ENCODE data around the gene G6PC3. TPM values are rescaled to one million over a fixed set of nuclear protein-coding genes. Genes with fewer than 3 reads are reported as not detected.
"Not testable (repeated sequence)": the region's sequence is repeated elsewhere in the genome, so short reads cannot be mapped to it uniquely, and the experiment has no call there.

Gene G6PC3
- polyA plus RNA-seq, 3 donors = 69.5 to 78.6 (median 76.1) TPM

DNA sequence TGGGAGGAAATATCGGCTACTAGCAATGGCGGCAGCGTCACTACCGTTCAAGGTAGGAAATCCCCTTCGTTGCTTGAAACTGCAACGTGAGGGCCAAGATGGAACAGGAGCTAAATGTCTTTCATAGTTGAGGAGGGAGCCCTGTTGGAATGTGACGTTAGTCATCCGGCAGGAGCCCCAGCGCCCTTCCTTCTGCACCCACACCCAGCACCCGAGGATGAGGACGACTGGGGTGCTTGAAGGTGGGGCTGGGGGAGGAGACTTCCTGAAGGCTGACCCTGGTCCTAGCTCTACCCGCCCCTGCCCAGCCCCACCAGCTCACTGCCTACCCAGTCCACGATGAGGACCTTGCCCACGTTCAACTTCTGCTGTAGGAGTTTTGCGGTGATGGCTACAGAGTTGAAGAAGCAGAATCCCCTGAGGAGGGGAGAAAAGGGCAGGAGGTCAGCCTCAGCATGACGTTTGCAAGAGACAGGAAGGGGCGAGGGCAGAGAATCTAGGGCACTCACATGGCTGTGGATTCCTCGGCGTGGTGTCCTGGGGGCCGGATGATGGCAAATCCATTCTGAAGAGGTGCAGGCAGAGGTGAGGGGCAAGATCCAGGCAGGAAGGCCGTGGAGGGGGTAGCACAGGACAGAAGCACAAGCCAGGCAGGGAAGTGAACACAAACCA lies 11.9 kb downstream of the G6PC3 start:
- DNase-seq (ENCODE audit: low read depth in 3 of 3, low spot score in 2 of 3) = no peak

DNA sequence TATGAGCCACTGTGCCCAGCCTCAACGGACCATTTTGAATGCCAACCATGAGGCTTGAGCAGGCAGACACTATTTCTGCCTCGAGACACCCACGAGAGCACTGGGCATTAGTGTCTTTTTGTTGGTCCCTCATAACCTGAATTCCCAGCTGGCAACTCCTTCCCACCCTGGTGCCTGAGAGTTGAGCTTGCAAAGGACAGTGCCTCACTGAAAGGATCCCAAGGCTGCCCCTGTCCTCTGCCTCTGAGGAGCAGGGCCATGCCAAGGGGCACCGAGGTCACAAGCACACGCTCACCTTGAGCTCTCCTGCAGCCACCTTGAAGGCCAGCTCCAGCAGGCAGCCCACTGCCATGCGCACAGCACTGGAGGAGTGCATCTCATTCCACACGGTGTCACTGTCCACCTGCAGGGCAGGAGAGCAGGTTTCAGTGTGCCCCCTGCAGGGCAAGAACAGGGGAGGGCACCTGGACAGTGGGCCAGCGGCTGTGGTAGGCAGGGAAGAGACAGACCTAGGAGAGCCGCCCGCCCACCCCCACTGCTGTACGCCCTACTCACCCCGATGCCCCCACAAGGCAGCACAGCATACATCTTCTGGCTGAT lies 12.8 kb downstream of the G6PC3 start:
- DNase-seq (ENCODE audit: low read depth in 3 of 3, low spot score in 2 of 3) = no peak

DNA sequence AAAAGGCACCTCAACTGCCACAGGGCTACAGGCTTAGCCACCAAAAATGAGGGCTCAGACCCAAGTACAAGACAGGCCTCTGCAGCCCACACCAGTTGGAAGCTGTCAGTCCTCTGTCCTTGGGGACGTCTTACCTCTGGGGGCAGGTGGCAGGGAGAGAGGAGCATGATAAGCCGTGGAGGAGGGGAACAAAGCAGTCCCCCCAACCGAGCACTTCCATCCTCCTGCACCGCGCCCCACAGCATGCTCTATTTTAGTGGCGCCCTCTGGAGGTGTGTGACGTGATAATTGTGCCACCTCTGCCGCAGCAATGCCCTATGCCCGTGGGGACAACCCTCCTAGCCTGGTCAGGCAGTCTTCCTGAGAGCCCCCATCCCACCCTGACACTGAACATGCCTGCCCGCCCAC lies 13.6 kb downstream of the G6PC3 start:
- DNase-seq (ENCODE audit: low read depth in 3 of 3, low spot score in 2 of 3) = no peak

DNA sequence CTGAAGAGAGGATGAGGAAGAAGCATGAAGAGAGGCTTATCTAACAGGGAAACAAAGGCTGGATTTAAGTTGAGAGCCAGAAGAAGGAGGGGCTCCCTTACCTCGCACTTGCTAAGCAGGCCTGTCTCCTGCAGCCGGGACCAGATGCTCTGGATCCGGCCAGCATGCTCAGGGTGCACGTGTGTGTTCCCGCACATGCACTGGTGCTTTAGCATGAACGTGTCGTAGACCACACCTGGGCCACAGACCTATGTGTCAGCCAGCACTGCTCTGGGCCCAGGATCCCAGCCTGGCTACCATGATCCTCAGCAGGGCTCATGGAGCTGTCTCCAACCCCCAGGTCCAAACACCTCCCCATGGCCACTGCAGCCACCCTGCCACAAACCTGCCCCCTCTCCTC lies 14.4 kb downstream of the G6PC3 start:
- DNase-seq (ENCODE audit: low read depth in 3 of 3, low spot score in 2 of 3) = no peak

DNA sequence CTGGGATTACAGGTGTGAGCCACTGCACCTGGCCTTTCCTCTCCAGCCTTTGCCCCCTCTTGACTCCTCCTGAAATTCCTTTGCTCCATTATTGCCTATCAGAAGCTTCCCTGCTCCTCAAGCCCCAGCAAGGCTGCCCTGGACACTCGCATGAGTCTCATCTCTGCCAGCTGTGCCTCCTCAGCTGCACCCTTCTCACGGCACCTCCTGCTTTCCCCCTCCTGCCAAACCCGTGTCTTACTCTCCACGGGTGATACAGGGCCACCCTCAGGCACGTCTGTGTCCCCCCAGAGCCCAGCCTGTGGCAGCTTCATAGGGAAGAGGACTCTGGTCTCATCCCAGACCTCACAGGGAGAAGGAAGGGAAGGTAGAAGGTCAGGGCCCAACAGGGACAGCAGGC lies 15.4 kb downstream of the G6PC3 start:
- DNase-seq (ENCODE audit: low read depth in 3 of 3, low spot score in 2 of 3) = no peak

DNA sequence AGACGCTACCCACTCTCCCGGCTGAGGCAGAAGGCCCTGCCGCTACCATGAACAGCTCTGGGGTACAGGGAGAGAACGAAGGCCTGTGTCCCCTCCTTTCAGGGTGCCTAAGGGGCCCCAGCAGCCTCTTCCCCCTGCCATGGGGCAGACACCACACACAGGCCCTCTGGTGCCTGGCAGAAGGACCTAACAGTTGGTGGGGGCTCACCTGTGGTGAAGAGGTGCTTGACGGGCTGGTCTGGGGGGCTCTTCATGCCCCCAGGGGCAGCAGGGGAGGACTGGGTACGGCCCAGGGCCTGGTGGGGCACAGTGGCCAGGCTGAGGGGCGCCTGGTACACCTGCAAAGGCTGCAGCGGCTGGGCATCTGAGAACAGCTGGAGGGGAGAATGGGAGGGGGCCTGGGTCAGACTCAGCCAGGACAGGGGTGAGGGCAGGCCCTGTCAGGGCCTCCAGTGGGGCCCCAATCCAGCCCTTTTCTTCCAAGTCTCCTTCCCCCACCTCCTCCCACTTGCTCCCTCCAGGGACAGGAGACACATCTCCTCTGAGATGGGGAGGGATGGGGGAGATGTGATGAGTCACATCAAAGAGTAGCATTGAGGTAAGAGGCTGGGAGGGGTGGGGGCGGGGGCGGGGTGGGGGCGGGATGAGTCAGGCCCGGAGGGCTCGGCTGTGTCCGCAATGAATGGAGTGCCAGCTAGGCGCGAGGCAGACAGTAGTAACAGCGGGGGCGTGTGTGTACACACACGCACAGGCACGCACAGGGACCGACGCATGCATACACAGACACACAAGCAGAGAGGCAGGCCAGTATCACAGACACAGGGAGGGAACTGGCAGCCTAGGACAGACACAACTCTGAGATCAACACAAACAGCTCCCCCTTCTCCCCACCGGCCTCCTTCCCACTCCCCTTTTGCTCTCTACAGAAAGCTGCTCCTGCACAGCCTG lies 16.1 kb downstream of the G6PC3 start:
- DNase-seq (ENCODE audit: low read depth in 3 of 3, low spot score in 2 of 3) = no peak

DNA sequence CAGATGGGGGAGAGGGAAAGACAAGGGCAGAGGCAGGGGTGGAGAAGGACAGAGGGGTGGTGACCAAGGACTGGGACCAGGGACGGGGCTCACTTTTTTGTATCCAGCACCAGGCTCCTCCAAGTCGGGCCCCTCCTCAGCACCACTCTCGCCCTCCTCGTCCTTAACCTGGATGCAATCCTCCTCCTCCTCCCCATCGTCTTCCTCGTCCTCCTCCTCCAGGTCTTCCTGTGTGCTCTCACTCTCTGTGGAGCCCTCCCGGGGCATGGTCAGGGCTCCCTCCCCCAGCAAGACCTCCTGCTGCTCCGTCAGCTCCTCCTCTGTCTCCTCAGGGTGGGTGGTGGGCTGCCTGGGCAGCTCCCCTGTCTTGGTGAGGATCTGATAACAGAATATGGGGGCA lies 16.8 kb downstream of the G6PC3 start:
- no peak for DNase-seq (ENCODE audit: low read depth in 3 of 3, low spot score in 2 of 3)

DNA sequence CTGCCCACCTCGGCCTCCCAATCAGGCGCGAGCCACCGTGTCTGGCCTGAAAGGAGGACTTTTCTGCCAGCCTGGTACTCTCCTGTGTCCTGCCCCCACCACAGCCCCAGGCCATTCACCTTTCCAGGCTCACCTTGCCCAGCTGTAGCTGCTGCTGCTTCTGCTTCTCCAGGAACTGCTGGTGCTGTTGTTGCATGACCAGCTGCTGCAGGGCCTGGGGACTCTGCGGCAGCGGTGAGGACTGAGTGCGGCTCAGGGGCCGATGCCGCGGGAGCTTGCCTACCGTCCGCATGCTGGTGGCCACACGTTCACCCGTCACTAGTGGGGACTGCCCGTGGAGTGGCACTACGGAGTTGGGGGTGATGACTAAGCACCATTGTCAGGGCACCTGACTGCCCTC lies 17.7 kb downstream of the G6PC3 start:
- no peak for DNase-seq (ENCODE audit: low read depth in 3 of 3, low spot score in 2 of 3)

DNA sequence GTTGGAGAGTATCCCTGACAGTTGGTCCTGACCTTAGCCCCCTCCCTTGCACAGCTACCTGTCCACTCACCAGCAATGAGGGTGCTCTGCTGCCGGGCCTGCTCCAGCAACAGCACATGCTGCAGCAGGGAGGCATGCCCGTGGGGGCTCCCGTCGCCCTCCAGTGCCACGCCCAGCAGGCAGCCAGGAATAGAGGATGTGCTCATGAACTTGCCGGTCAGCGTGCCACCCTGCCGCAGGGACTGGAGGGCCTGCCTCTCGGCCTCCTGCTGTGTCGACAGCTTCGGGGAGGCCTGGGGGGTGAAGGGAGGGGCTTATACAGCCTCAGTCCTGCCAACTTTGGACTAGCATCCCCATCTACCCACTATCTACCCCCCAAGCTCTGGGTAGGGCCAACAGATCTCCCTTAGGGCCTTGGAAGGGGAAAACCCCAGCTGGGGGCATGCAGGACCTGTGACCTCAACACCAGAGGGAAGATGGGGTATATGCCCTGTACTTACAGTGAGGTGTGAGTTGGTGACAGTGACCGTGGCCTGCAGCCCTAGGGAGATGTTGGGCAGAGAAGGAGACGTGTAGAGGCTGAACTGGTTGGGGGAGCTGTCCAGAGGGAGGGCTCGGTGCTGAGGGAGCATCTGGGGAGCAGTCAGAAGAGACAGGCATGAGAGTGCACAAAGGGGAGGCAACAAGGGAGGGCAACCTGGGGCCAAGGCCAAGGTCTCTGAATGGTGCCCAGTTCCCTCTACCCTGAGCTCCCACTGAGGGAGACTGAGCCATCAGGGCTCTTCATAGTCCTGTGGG lies 20.9 kb downstream of the G6PC3 start:
- DNase-seq (ENCODE audit: low read depth in 3 of 3, low spot score in 2 of 3) = no peak

DNA sequence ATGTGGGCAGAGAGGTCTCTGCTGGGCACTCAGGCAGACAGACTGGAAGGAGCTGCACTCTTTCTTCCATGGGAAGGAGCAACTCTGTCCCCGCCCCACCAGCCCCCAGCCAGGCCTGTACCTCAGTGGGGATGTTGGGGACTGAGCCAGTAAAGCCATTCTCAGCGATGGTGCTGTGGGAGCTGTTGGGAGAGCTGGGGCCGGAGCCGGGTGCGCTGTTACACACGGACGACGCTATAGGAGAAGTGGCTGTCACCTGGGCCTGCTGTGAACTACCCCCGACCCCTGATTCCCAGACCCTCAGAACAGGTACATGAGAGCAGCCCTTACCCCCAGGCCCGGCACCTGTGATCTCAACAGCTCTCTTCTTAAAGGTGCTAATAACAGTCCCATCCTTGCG lies 21.5 kb downstream of the G6PC3 start:
- no peak for DNase-seq (ENCODE audit: low read depth in 3 of 3, low spot score in 2 of 3)

DNA sequence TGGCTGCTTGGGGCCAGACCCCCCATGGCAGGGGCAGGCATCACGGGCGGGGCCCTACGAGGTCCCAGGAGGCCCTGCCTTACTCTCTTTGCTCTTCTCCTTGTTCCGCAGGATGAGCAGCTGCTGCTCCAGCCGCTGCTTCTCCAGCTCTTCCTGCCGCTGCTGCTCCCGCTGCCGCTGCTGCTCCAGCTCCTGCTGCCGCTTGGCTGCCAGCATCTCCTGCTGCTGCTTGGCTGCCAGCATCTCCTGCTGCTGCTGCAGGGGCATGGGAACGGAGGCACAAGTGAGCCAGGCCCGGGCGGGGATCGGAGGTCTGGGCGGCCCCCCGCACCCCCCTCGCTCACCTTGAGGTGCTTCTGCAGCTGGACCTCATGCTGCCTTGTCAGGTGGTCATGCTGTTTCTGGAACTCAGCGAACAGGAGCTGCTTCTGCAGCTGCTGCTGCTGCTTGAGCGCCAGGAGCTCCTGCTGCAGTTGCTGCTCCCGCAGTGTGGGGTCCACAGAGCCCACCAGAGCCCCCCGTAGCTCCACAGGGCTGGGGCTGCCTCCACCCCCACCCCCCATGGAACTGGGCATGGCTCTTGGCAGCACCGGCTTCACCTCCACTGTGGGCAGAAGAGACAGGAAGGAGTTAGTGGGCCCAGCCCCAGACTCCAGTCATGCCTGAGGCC lies 22.8 kb downstream of the G6PC3 start:
- DNase-seq (ENCODE audit: low read depth in 3 of 3, low spot score in 2 of 3) = no peak

DNA sequence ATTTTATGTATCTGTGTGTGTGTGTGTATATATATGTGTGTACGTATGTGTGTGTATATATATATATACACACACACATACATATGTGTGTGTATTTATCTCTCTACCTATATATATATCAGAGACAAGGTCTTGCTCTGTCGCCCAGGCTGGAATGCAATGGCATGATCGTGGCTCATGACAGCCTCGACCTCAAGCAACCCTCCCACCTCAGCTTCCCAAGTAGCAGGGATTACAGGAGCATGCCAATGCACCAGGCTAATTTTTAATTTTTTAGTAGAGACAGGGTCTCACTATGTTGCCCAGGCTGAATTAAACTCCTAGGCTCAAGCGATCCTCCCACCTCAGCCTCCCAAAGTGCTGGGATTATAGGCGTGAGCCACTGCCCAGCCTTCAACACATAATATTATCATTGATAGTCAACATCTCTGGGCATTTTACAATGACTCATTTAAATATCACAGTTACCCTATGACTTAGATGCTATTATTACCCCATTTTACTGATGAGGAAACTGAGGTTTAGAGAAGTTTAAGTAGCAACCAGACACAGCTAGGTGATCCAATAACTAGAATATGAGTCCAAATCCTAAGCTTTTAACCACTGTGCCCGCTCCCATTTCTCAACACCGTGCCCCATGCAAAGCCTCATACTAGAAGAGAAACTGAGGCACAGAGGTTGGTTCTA lies 24.3 kb downstream of the G6PC3 start:
- no peak for DNase-seq (ENCODE audit: low read depth in 3 of 3, low spot score in 2 of 3)

DNA sequence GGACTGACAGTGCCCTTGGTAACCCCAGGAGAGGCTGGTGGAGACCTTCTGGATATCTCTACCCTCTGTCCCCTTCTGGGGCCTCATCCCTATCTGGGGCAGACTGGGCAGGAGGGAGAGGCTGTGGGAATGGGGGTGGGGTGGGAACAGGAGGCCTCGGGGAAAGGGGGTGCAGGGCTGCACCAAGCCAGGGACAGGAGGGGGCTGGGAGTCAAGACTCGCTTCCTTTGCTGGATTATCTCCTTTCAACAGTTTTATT lies 24.8 kb downstream of the G6PC3 start:
- DNase-seq (ENCODE audit: low read depth in 3 of 3, low spot score in 2 of 3) = no peak

DNA sequence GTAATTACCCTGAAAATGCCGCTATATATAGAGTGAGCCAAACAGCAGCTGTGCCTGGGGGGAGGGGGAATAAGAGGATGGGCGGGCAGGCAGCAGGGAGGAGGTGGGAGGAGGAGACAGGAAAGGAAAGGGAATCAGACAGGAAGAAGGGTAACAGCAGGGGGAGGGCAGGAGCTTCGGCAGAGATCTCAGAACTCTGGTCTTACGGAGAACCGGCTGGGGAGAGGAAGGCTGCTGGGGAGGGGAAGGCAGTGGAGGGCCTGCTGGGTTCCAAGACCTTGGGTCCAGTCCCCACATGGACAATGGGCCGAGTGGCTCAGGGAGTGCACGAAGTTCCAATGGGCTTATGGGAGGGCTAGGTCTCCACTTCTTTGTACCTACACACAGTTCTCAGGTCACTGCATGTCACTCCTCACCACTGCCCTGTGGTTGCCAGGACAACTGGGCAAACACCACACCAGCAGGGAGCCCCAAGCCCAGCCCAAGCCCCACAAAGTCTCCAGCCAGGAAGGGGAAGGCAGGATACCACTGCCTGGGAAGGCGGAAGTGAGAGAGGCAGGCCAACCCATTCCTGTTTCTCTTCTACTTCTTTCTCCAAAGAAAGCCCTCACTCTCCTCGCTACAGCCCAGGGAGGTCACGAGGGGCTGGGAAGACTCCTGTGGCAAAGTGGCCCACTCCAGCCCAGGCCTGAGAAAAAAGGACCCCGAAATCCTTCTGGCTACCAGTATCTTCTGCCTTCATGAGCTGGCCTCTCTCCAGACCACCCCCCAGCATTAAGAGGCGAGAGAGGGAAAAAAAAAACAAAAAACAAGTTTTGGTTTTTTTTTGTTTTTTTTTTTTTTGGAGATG lies 25.3 kb downstream of the G6PC3 start:
- peak; percentile 74 to 82 (median 77) for DNase-seq (ENCODE audit: low read depth in 3 of 3, low spot score in 2 of 3)

DNA sequence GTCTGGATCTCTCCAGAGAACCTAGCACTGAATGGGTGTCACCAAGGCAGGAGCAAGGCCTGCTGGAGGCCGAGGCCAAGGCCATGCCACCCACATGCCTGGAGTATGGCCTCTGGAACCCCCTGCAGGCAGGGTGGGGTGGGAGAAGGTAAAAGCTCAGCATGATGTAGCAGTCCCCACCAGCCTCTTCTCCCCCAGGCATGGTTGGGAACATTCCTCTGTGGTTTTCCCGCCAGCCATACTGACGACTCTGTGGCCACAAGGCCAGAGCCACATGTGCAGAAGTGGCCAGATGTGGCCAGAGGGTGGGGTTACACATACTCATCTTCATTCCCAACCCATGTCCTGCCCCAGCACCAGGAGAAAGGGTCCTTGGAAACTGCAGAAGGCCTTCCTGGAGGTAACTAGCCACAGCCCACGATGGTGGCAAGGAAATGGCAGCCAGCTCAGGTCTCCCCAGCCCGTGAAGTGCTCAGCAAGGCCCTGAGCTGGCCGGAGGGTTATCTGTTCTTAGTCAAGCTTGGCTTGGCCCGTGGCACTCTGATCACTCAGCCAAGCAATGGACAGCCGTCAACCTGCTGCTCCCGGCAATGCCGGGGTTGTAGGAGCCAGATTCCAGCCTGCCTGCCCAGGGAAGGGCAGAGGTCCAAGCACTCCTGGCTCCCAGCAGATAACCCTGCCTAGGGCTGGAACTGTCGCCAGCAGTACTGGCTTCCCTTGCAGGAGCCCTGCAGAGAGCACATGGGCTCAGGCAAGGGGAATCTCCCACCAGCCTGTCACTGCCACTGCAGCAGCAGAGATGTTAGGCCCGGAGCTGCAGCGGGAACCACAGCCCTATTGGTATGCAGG lies 26.8 kb downstream of the G6PC3 start:
- DNase-seq (ENCODE audit: low read depth in 3 of 3, low spot score in 2 of 3) = no peak

DNA sequence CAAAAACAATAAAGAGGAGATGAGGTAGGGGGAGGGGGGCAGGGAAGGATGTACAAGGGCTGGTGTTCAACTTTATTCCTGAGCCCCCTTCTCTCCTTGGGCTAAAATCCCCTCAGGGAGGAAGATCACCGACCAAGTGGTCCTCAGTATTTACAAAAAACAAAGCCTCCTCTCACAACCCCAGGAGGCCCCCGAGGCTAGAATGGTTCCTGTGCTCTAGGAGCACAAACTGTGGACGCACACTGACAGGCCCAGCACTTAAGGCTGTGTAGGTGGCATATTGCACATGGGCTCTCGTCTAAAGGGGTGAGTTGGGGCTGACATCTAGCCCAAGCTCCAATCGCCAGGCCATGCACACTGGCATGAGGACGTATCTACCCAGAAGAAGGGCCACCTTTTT lies 31.3 kb downstream of the G6PC3 start:
- not testable (repeated sequence) for DNase-seq (ENCODE audit: low read depth in 3 of 3, low spot score in 2 of 3)

DNA sequence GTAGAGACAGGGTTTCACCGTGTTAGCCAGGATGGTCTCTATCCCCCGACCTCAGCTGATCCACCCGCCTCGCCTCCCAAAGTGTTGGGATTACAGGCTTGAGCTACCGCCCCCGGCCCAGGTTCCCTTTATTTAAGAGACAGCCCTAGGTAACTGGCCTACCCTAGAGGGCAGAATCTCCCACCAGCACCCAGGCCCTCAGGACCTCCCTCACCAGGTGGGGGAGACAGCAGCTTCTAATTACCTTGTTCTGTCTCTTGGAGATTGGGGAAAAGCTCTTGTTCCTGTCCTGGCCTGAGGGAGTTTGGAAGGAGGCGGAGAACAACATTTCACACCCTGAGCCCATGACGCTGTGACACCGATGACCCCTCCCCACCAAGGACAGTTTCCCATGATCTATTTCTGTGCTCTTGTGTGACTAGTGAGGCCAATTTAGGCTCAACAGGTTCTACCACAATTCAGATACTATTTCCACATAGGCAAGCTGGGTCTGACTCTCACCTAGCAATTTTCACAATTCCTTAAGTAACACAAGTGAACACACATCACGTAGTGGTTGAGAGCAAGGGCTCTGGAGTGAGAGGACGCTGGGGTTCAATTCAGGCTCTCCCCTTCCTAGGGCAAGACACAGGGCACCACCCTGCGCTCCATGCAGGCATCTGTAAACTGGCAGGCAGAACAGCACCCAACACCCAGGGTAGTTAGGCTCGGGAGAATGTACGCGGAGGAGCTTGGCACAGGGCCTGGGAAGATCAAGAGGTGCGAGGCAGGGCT lies 32.5 kb downstream of the G6PC3 start:
- no peak for DNase-seq (ENCODE audit: low read depth in 3 of 3, low spot score in 2 of 3)
